WTC11 (cell line): ENCODE data around the gene AGBL2. TPM values are rescaled to one million over a fixed set of nuclear protein-coding genes. Genes with fewer than 3 reads are reported as not detected.
A peak's percentile ranks its signal among the peaks of the same experiment; 100 is the strongest.

Source experiments
- ATAC-seq: fragments of 200-7000 bp; cut with Tn5 transposase; 2 replicates; pipeline ENCODE4 v1.10.0; 2021; ENCODE audit warnings: mild to moderate bottlenecking, moderate library complexity
- CTCF ChIA-PET: fragments of 300-600 bp; sonication (Branson Sonifier 250); formaldehyde crosslinking; loops from one replicate; lab custom pipeline; 2021; ENCODE audit warnings: antibody characterized with exemption; lab: Charles Lee
- POLR2A ChIA-PET: fragments of 350-600 bp; sonication (Branson Sonifier 250); formaldehyde crosslinking; loops from one replicate; lab custom pipeline; 2021; ENCODE audit warnings: antibody characterized with exemption; lab: Charles Lee
- DNase-seq: peaks from one replicate; pipeline ENCODE4 v3.0.0; 2021; ENCODE audit warnings: low spot score
- H3K27ac Mint-ChIP-seq: 2 replicates; pipeline ENCODE4 v1.8.0; 2021; ENCODE audit warnings: mixed read lengths
- H3K27me3 Mint-ChIP-seq: 2 replicates; pipeline ENCODE4 v1.8.0; 2021; ENCODE audit warnings: low read depth, mild to moderate bottlenecking, moderate library complexity, mixed read lengths
- H3K36me3 Mint-ChIP-seq: 2 replicates; pipeline ENCODE4 v1.8.0; 2021; ENCODE audit warnings: mixed read lengths
- H3K4me1 Mint-ChIP-seq: 2 replicates; pipeline ENCODE4 v1.8.0; 2022; ENCODE audit warnings: mixed read lengths
- H3K4me3 Mint-ChIP-seq: 2 replicates; pipeline ENCODE4 v1.8.0; 2021; ENCODE audit warnings: mild to moderate bottlenecking, moderate library complexity, mixed read lengths
- H3K9me3 Mint-ChIP-seq: 2 replicates; pipeline ENCODE4 v1.8.0; 2021; ENCODE audit warnings: mixed read lengths
- ELF4 ChIP-seq: sonication (generic); formaldehyde crosslinking; IDR thresholded peaks from 2 replicates; pipeline ENCODE4 v1.8.1; 2022; ENCODE audit warnings: low read depth, mild to moderate bottlenecking, moderate library complexity, missing genetic modification reagents
- ESRRA ChIP-seq: sonication (generic); formaldehyde crosslinking; IDR thresholded peaks from 2 replicates; pipeline ENCODE4 v1.8.1; 2022; ENCODE audit warnings: mild to moderate bottlenecking, missing genetic modification reagents, borderline replicate concordance
- GABPB1 ChIP-seq: sonication (generic); formaldehyde crosslinking; IDR thresholded peaks from 2 replicates; pipeline ENCODE4 v1.8.1; 2023; ENCODE audit warnings: mild to moderate bottlenecking, missing genetic modification reagents
- GTF2I ChIP-seq: fragments of 250-450 bp; sonication (Bioruptor Pico); conservative IDR thresholded peaks from 2 replicates; pipeline ENCODE4 v1.4.0; 2021; ENCODE audit warnings: mild to moderate bottlenecking
- HMGA2 ChIP-seq: fragments of 250-450 bp; sonication (Bioruptor Pico); IDR thresholded peaks from 2 replicates; pipeline ENCODE4 v1.4.0; 2021; ENCODE audit warnings: mild to moderate bottlenecking, moderate library complexity
- MXD4 ChIP-seq: fragments of 250-450 bp; sonication (Bioruptor Pico); IDR thresholded peaks from 2 replicates; pipeline ENCODE4 v1.8.0; 2021; ENCODE audit warnings: mild to moderate bottlenecking, moderate library complexity, borderline replicate concordance
- MYBL2 ChIP-seq: sonication (generic); formaldehyde crosslinking; IDR thresholded peaks from 2 replicates; pipeline ENCODE4 v1.8.1; 2023; ENCODE audit warnings: mild to moderate bottlenecking, moderate library complexity, missing genetic modification reagents
- NFYB ChIP-seq: sonication (generic); formaldehyde crosslinking; conservative IDR thresholded peaks from 2 replicates; pipeline ENCODE4 v1.8.0; 2022; ENCODE audit warnings: low read depth, missing genetic modification reagents
- NR1H2 ChIP-seq: sonication (generic); formaldehyde crosslinking; IDR thresholded peaks from 2 replicates; pipeline ENCODE4 v1.9.0; 2021; ENCODE audit warnings: mild to moderate bottlenecking, moderate library complexity, missing genetic modification reagents
- PRRX2 ChIP-seq: fragments of 250-450 bp; sonication (Bioruptor Pico); IDR thresholded peaks from 2 replicates; pipeline ENCODE4 v1.8.0; 2021; ENCODE audit warnings: mild to moderate bottlenecking
- RELA ChIP-seq: sonication (generic); formaldehyde crosslinking; IDR thresholded peaks from 2 replicates; pipeline ENCODE4 v1.8.1; 2022; ENCODE audit warnings: missing genetic modification reagents, mild to moderate bottlenecking, borderline replicate concordance
- RORB ChIP-seq: fragments of 250-450 bp; sonication (Bioruptor Pico); IDR thresholded peaks from 2 replicates; pipeline ENCODE4 v1.9.0; 2021; ENCODE audit warnings: mild to moderate bottlenecking
- SOX15 ChIP-seq: fragments of 250-450 bp; sonication (Bioruptor Pico); IDR thresholded peaks from 2 replicates; pipeline ENCODE4 v1.9.0; 2021; ENCODE audit warnings: mild to moderate bottlenecking
- SP1 ChIP-seq: sonication (generic); formaldehyde crosslinking; conservative IDR thresholded peaks from 2 replicates; pipeline ENCODE4 v1.8.1; 2022; ENCODE audit warnings: missing genetic modification reagents
- TCF7 ChIP-seq: sonication (generic); formaldehyde crosslinking; IDR thresholded peaks from 2 replicates; pipeline ENCODE4 v1.8.0; 2022; ENCODE audit warnings: mild to moderate bottlenecking, low read depth, missing genetic modification reagents, moderate library complexity
- ZNF219 ChIP-seq: sonication (generic); formaldehyde crosslinking; IDR thresholded peaks from 2 replicates; pipeline ENCODE4 v1.8.0; 2023; ENCODE audit warnings: missing genetic modification reagents, mild to moderate bottlenecking, borderline replicate concordance
- total RNA-seq: library from RNA; stranded (reverse); gene quantifications from 3 replicates; pipeline ENCODE4 v1.2.3, GENCODE V29; 2021
- TF ChIP-seq, protein P1 (sequence below): sonication (generic); formaldehyde crosslinking; IDR thresholded peaks from 2 replicates; pipeline ENCODE4 v1.8.1; 2022; ENCODE audit warnings: low read depth, mild to moderate bottlenecking, moderate library complexity, missing genetic modification reagents, borderline replicate concordance
- TF ChIP-seq, protein P2 (sequence below): sonication (generic); formaldehyde crosslinking; IDR thresholded peaks from 2 replicates; pipeline ENCODE4 v1.8.1; 2023; ENCODE audit warnings: mild to moderate bottlenecking, moderate library complexity, missing genetic modification reagents
- TF ChIP-seq, protein P3 (sequence below): sonication (generic); formaldehyde crosslinking; conservative IDR thresholded peaks from 2 replicates; pipeline ENCODE4 v1.8.1; 2023; ENCODE audit warnings: mild to moderate bottlenecking, low read depth, missing genetic modification reagents, moderate library complexity
- TF ChIP-seq, protein P4 (sequence below): sonication (generic); formaldehyde crosslinking; IDR thresholded peaks from 2 replicates; pipeline ENCODE4 v1.8.0; 2022; ENCODE audit warnings: missing genetic modification reagents
- TF ChIP-seq, protein P5 (sequence below): sonication (generic); formaldehyde crosslinking; IDR thresholded peaks from 2 replicates; pipeline ENCODE4 v1.8.1; 2023; ENCODE audit warnings: mild to moderate bottlenecking, missing genetic modification reagents, moderate library complexity

AGBL2 gene
- total RNA-seq, 1 experiment from 2014 or later, result 3.7 TPM

DNA sequence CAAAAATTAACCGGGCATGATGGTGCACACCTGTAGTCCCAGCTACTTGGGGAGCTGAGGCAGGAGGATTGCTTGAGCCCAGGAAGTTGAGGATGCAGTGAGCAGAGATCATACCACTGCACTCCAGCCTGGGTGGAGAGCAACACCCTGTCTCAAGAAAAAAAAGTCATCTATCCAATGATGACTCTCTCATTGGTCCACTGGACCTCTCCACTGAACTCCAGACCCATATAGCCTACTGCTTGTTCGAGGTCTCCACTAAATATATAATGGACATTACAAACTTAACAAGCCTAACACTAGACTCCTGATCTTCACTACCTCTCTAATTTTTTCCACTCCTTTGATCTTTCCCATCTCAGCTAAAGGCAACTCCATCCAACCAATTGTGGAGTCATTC, 39.3 kb downstream of the AGBL2 start (continued):
- TF ChIP-seq TCF7, result no peak
- TF ChIP-seq MYBL2 (CRISPR knock-in tag), result no peak
- no peak for TF ChIP-seq NR1H2 (CRISPR knock-in tag)
- TF ChIP-seq SOX15 (CRISPR knock-in tag), result no peak
- TF ChIP-seq SP1, result no peak

DNA sequence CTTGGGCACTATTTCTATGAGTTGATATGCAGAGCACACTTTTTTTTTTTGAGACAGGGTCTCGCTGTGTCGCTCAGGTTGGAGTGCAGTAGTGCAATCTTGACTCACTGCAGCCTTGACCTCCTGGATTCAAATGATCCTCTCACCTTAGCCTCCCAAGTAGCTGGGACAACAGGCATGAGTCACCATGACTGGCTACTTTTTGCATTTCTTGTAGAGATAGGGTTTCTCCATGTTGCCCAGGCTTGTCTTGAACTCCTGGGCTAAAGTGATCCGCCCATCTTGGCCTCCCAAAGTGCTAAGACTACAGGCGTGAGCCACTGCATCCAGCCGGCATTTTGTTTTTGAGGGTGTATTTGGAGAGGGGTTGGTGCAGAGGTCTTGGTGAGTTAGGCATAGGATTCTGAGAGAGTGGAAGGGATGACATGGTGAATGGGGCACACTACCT, 42.9 kb downstream of the AGBL2 start:
- TF ChIP-seq, protein P1, sequence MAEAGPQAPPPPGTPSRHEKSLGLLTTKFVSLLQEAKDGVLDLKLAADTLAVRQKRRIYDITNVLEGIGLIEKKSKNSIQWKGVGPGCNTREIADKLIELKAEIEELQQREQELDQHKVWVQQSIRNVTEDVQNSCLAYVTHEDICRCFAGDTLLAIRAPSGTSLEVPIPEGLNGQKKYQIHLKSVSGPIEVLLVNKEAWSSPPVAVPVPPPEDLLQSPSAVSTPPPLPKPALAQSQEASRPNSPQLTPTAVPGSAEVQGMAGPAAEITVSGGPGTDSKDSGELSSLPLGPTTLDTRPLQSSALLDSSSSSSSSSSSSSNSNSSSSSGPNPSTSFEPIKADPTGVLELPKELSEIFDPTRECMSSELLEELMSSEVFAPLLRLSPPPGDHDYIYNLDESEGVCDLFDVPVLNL, result no peak
- TF ChIP-seq, protein P2, sequence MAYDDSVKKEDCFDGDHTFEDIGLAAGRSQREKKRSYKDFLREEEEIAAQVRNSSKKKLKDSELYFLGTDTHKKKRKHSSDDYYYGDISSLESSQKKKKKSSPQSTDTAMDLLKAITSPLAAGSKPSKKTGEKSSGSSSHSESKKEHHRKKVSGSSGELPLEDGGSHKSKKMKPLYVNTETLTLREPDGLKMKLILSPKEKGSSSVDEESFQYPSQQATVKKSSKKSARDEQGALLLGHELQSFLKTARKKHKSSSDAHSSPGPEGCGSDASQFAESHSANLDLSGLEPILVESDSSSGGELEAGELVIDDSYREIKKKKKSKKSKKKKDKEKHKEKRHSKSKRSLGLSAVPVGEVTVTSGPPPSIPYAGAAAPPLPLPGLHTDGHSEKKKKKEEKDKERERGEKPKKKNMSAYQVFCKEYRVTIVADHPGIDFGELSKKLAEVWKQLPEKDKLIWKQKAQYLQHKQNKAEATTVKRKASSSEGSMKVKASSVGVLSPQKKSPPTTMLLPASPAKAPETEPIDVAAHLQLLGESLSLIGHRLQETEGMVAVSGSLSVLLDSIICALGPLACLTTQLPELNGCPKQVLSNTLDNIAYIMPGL (CRISPR knock-in tag), result no peak
- TF ChIP-seq, protein P3, sequence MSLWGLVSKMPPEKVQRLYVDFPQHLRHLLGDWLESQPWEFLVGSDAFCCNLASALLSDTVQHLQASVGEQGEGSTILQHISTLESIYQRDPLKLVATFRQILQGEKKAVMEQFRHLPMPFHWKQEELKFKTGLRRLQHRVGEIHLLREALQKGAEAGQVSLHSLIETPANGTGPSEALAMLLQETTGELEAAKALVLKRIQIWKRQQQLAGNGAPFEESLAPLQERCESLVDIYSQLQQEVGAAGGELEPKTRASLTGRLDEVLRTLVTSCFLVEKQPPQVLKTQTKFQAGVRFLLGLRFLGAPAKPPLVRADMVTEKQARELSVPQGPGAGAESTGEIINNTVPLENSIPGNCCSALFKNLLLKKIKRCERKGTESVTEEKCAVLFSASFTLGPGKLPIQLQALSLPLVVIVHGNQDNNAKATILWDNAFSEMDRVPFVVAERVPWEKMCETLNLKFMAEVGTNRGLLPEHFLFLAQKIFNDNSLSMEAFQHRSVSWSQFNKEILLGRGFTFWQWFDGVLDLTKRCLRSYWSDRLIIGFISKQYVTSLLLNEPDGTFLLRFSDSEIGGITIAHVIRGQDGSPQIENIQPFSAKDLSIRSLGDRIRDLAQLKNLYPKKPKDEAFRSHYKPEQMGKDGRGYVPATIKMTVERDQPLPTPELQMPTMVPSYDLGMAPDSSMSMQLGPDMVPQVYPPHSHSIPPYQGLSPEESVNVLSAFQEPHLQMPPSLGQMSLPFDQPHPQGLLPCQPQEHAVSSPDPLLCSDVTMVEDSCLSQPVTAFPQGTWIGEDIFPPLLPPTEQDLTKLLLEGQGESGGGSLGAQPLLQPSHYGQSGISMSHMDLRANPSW (CRISPR knock-in tag), result no peak
- TF ChIP-seq RELA (CRISPR knock-in tag) (no peak), ELF4 (CRISPR knock-in tag) (no peak), GTF2I (no peak)
- Mint-ChIP-seq H3K9me3 (no peaks in the 10 kb centered on the region), H3K27me3 (no peaks in the 10 kb centered on the region)

DNA sequence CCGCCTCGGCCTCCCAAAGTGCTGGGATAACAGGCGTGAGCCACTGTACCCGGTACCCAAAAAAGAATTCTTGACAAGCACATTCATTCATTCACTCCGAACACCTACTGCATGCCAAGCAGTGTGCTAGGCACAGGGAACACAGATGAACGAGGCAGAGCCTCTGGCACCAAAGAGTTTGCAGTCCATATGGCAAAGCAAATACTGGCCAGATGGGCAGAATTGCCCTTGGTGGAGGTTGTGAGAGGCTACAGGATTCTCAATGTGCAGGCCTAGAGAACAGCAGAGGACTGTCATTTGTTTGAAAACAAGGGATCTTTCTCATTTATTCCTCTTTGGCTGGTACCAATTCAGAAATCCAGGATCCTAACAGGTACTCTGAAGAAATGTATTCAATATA, 45.3 kb downstream of the AGBL2 start:
- no peak for TF ChIP-seq NFYB (CRISPR knock-in tag)
- TF ChIP-seq MXD4 (CRISPR knock-in tag), result no peak
- TF ChIP-seq, protein P4, sequence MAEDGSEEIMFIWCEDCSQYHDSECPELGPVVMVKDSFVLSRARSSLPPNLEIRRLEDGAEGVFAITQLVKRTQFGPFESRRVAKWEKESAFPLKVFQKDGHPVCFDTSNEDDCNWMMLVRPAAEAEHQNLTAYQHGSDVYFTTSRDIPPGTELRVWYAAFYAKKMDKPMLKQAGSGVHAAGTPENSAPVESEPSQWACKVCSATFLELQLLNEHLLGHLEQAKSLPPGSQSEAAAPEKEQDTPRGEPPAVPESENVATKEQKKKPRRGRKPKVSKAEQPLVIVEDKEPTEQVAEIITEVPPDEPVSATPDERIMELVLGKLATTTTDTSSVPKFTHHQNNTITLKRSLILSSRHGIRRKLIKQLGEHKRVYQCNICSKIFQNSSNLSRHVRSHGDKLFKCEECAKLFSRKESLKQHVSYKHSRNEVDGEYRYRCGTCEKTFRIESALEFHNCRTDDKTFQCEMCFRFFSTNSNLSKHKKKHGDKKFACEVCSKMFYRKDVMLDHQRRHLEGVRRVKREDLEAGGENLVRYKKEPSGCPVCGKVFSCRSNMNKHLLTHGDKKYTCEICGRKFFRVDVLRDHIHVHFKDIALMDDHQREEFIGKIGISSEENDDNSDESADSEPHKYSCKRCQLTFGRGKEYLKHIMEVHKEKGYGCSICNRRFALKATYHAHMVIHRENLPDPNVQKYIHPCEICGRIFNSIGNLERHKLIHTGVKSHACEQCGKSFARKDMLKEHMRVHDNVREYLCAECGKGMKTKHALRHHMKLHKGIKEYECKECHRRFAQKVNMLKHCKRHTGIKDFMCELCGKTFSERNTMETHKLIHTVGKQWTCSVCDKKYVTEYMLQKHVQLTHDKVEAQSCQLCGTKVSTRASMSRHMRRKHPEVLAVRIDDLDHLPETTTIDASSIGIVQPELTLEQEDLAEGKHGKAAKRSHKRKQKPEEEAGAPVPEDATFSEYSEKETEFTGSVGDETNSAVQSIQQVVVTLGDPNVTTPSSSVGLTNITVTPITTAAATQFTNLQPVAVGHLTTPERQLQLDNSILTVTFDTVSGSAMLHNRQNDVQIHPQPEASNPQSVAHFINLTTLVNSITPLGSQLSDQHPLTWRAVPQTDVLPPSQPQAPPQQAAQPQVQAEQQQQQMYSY, result no peak
- no peak for TF ChIP-seq HMGA2 (CRISPR knock-in tag)
- TF ChIP-seq GABPB1 (CRISPR knock-in tag), result no peak
- no peak for TF ChIP-seq RORB (CRISPR knock-in tag)
- no peak for TF ChIP-seq PRRX2 (CRISPR knock-in tag)
- TF ChIP-seq, protein P1, result no peak
- TF ChIP-seq, protein P2 (CRISPR knock-in tag), result no peak
- TF ChIP-seq, protein P5, sequence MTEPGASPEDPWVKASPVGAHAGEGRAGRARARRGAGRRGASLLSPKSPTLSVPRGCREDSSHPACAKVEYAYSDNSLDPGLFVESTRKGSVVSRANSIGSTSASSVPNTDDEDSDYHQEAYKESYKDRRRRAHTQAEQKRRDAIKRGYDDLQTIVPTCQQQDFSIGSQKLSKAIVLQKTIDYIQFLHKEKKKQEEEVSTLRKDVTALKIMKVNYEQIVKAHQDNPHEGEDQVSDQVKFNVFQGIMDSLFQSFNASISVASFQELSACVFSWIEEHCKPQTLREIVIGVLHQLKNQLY (CRISPR knock-in tag), result no peak
- no peak for TF ChIP-seq ESRRA
- TF ChIP-seq ZNF219 (CRISPR knock-in tag), result no peak
- DNase-seq, result no peak
- Mint-ChIP-seq H3K27me3 (no peaks in the 10 kb centered on the region), H3K9me3 (no peaks in the 10 kb centered on the region), H3K36me3 (no peaks in the 10 kb centered on the region), H3K27ac (no peak overlapping the region), H3K4me3 (no peak overlapping the region), H3K4me1 (no peaks in the 10 kb centered on the region)
- ATAC-seq, result no peak
- ChIA-PET CTCF (no interaction called here), POLR2A (interaction anchor here (0.6 kb wide), 1 partner anchor 27 kb away, joined by 5 read pairs; no protein-coding TSS in a partner anchor)

More for the DNA sequence above, 42.9 kb downstream of the AGBL2 start:
- H3K36me3 Mint-ChIP-seq, result no peaks in the 10 kb centered on the region
- H3K4me3 Mint-ChIP-seq, result no peak overlapping the region
- no peaks in the 10 kb centered on the region for H3K4me1 Mint-ChIP-seq
- H3K27ac Mint-ChIP-seq, result 0 out of 2 replicates have a peak overlapping the region, but pooled peaks have one; percentile 66
- CTCF ChIA-PET, result interaction anchor here (0.6 kb wide), 1 partner anchor 29 kb away, joined by 3 read pairs; no protein-coding TSS in a partner anchor
- no peak for ATAC-seq
- DNase-seq, result no peak
- POLR2A ChIA-PET, result interaction anchor here (0.7 kb wide), 1 partner anchor 1419 kb away, joined by 3 read pairs; no protein-coding TSS in a partner anchor
